Measurements from ENCODE around the gene HTR2B.

- no peak for TF ChIP-seq FOXP2 (optimal IDR thresholded peaks at IDR 0.05; ENCODE audit: borderline replicate concordance, extremely low read depth, extremely low read length, insufficient read depth)
- TF ChIP-seq, protein P1, sequence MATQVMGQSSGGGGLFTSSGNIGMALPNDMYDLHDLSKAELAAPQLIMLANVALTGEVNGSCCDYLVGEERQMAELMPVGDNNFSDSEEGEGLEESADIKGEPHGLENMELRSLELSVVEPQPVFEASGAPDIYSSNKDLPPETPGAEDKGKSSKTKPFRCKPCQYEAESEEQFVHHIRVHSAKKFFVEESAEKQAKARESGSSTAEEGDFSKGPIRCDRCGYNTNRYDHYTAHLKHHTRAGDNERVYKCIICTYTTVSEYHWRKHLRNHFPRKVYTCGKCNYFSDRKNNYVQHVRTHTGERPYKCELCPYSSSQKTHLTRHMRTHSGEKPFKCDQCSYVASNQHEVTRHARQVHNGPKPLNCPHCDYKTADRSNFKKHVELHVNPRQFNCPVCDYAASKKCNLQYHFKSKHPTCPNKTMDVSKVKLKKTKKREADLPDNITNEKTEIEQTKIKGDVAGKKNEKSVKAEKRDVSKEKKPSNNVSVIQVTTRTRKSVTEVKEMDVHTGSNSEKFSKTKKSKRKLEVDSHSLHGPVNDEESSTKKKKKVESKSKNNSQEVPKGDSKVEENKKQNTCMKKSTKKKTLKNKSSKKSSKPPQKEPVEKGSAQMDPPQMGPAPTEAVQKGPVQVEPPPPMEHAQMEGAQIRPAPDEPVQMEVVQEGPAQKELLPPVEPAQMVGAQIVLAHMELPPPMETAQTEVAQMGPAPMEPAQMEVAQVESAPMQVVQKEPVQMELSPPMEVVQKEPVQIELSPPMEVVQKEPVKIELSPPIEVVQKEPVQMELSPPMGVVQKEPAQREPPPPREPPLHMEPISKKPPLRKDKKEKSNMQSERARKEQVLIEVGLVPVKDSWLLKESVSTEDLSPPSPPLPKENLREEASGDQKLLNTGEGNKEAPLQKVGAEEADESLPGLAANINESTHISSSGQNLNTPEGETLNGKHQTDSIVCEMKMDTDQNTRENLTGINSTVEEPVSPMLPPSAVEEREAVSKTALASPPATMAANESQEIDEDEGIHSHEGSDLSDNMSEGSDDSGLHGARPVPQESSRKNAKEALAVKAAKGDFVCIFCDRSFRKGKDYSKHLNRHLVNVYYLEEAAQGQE (IDR thresholded peaks at IDR 0.05; ENCODE audit: insufficient read depth in 1 of 2, low read depth in 2 of 2, low read length in 2 of 2), result no peak
Measured at GRCh38 chr2:231123362-231123898, 1.4 kb downstream of the HTR2B start.

Measured in PFSK-1 (cell line).